Body of pancreas (tissue), 4 donors: Measurements from ENCODE around the gene USP6NL. TPM values are rescaled to one million over a fixed set of nuclear protein-coding genes. Genes with fewer than 3 reads are reported as not detected.

Source experiments
- ATAC-seq: fragments of 150-250 bp; one replicate; pipeline ENCODE4 v1.9.1; 2016
- DNase-seq, 4 donors: peaks; one replicate each; pipeline ENCODE4 v3.0.0-alpha.2; 2019
- H3K27ac ChIP-seq, 4 donors: fragments of 200-600 bp; sonication (generic); 1 replicate in 3 of 4; 2 replicates in 1 of 4; pipeline versions ENCODE4 v1.5.1 to v1.6.1; 2016 to 2019; ENCODE audit warnings: mild to moderate bottlenecking in 1 of 4, mixed read lengths in 1 of 4, moderate library complexity in 1 of 4
- H3K27me3 ChIP-seq, 2 donors: fragments of 200-600 bp; sonication (generic); one replicate each; pipeline ENCODE4 v1.6.0; 2016; ENCODE audit warnings: mild to moderate bottlenecking in 1 of 2
- H3K36me3 ChIP-seq, 2 donors: fragments of 200-600 bp; sonication (generic); replicated peaks in 1 of 2; 2 replicates each; pipeline ENCODE4 v1.5.1; 2016; ENCODE audit warnings: low read depth in 2 of 2; ENCODE audit not compliant: insufficient read depth in 1 of 2
- H3K4me1 ChIP-seq: fragments of 200-600 bp; sonication (generic); one replicate; pipeline ENCODE4 v1.6.0; 2016
- H3K4me3 ChIP-seq, 2 donors: fragments of 200-600 bp; sonication (generic); 1 replicate in 1 of 2; 2 replicates in 1 of 2; pipeline ENCODE4 v1.5.1; 2016 to 2019
- H3K9me3 ChIP-seq, 3 donors: fragments of 200-600 bp; sonication (generic); 1 replicate in 2 of 3; 2 replicates in 1 of 3; pipeline ENCODE4 v1.5.1; 2016
- POLR2A ChIP-seq, 3 donors: fragments of 450-650 bp; IDR thresholded peaks; one replicate each; pipeline ENCODE4 v1.6.1; 2016; ENCODE audit warnings: antibody characterized with exemption in 3 of 3, mild to moderate bottlenecking in 2 of 3
- WGBS, 2 donors: methylation state at CpG; one replicate each; pipeline ENCODE4 v1.1.5; 2017; 5-methylcytosine and 5-hydroxymethylcytosine counted together
- intact Hi-C: fragments of 100-400 bp; cut with DNase I; formaldehyde crosslinking; loops from one replicate; pipeline ENCODE4 v1.15.1; 2023
- total RNA-seq, 2 donors: library from RNA; depleted of rRNA; stranded (reverse); fragments of >200 nt; gene quantifications; one replicate each; pipeline ENCODE4 v1.1.0, GENCODE V29; 2016
- TF ChIP-seq, protein P1 (sequence below), 7 experiments: fragments of 450-650 bp in 4 of 7; fragments of 200-600 bp in 3 of 7; sonication (generic) in 3 of 7; IDR thresholded peaks; one replicate each; pipeline ENCODE4 v1.5.1; 2016 to 2019; ENCODE audit warnings: antibody characterized with exemption in 7 of 7

The USP6NL gene
- total RNA-seq, 2 donors from 2014 or later: 13.7 to 16.8 TPM

DNA sequence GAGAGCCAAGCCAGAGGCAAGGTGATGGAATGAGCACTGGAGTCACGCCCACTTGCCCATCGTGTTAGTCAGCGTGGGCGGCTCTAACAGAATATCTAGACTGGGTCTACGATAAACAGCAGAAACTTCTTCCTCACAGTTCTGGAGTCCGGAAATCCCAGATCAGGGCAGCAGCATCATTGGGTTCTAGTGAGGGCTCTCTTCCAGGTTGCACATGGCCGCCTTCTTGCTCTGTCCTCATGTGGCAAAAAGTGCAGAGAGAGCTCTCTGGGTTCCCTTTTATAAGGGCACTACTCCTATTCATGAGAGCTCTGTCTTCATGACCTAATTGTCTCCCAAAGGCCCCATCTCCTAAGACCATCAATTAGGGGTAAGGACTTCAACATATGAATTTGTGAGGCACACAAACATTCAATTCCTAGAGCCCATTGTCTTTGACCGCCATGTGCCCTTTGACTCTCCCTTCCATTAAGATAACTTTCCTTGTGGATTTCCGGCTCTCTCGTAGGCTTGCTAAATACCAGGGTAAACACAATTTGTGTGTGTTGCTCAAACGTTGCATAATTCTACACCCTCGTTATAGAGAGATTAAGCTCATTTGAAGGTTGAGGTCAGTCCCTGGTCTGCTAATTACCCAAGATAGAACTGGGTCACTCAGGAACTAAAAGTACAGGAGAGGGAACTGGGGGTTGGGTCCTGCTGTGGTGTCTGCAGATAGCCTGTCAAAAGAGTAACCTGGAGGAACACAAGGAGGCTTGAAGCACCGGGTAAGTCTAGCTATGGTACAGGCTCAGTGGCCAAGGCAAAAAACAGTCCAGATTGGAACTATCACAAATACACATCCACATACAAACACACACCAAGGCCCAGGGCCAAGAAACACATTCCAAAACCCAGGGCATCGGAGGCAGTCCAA is 28.7 kb upstream of the USP6NL start:
- no peak for TF ChIP-seq POLR2A (IDR thresholded peaks at IDR 0.05)
- TF ChIP-seq, protein P1, sequence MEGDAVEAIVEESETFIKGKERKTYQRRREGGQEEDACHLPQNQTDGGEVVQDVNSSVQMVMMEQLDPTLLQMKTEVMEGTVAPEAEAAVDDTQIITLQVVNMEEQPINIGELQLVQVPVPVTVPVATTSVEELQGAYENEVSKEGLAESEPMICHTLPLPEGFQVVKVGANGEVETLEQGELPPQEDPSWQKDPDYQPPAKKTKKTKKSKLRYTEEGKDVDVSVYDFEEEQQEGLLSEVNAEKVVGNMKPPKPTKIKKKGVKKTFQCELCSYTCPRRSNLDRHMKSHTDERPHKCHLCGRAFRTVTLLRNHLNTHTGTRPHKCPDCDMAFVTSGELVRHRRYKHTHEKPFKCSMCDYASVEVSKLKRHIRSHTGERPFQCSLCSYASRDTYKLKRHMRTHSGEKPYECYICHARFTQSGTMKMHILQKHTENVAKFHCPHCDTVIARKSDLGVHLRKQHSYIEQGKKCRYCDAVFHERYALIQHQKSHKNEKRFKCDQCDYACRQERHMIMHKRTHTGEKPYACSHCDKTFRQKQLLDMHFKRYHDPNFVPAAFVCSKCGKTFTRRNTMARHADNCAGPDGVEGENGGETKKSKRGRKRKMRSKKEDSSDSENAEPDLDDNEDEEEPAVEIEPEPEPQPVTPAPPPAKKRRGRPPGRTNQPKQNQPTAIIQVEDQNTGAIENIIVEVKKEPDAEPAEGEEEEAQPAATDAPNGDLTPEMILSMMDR (IDR thresholded peaks at IDR 0.05): no peak
- intact Hi-C loops: no loop called here
- 70 to 72% methylated on average over 14 of the region's 14 CpGs for WGBS, 2 donors
- H3K36me3 ChIP-seq: no peaks in the 10 kb centered on the region
- DNase-seq: no peak
- no peak overlapping the region for H3K4me3 ChIP-seq
- H3K27ac ChIP-seq: no peak overlapping the region
- no peaks in the 10 kb centered on the region for H3K9me3 ChIP-seq
- no peak for ATAC-seq
- no peaks in the 10 kb centered on the region for H3K4me1 ChIP-seq
- no peaks in the 10 kb centered on the region for H3K27me3 ChIP-seq

DNA sequence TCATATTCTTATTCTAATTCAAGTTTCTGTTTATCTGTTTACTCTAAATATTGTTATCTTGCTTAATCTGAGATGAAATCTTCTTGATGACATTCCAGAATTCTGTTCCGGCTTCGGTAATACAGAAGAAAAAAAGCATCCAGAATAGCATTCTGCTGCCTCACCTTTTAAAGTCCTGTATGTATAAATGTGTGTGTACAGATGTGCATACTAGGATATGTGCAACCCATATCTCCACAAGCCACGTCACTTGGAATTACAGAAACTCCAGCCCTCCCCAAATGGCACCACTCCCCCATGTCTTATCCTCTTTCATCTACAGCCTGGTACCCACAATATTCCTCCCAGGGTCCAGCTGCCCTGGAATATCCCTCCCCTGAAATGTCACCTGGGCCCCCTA is 27.9 kb upstream of the USP6NL start:
- no peaks in the 10 kb centered on the region for H3K4me1 ChIP-seq
- TF ChIP-seq, protein P1 (IDR thresholded peaks at IDR 0.05): no peak
- TF ChIP-seq POLR2A (IDR thresholded peaks at IDR 0.05): no peak
- H3K9me3 ChIP-seq: no peaks in the 10 kb centered on the region
- H3K4me3 ChIP-seq: no peak overlapping the region
- WGBS, 2 donors: 74 to 77% methylated on average over 3 of the region's 3 CpGs
- ATAC-seq (no peak), DNase-seq (no peak)
- intact Hi-C loops: no loop called here
- no peaks in the 10 kb centered on the region for H3K36me3 ChIP-seq
- no peak overlapping the region for H3K27ac ChIP-seq
- no peaks in the 10 kb centered on the region for H3K27me3 ChIP-seq

DNA sequence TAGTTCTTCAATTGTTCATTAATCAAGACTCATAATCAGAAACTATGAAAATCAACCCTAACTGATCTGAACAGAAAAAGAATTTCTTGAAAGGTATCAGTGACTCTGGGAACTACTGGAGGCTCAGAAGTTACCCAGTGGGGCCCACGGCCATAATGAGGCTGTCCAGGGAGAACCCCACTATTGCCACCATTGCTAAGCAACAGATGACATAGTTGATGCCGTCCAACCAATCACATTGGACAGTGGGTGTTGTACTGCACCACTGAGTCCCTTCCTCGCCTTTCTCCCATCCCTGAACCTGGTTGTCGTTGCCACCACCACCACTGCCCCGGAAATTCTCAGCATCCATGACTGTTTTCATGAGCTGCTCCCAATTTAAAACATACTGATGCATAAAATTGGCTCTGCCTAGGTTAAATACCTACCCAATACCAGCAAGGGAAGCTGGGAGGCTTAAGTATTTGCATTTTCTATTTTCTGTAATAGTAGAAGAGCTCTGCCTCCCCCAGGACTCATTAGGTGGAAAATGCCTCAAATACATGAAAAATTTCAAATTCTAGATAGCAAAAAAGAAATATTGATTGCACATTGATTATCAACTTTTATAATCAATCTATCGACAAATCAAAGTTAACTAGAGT is 26.7 kb upstream of the USP6NL start:
- no peak for ATAC-seq
- no peaks in the 10 kb centered on the region for H3K9me3 ChIP-seq
- H3K27ac ChIP-seq: no peak overlapping the region
- 85 to 89% methylated on average over 6 of the region's 6 CpGs for WGBS, 2 donors
- no peaks in the 10 kb centered on the region for H3K4me1 ChIP-seq
- DNase-seq: no peak
- H3K4me3 ChIP-seq: no peak overlapping the region
- no peaks in the 10 kb centered on the region for H3K36me3 ChIP-seq
- no peaks in the 10 kb centered on the region for H3K27me3 ChIP-seq
- no peak for TF ChIP-seq POLR2A (IDR thresholded peaks at IDR 0.05)
- TF ChIP-seq, protein P1 (IDR thresholded peaks at IDR 0.05): no peak
- intact Hi-C loops: no loop called here

DNA sequence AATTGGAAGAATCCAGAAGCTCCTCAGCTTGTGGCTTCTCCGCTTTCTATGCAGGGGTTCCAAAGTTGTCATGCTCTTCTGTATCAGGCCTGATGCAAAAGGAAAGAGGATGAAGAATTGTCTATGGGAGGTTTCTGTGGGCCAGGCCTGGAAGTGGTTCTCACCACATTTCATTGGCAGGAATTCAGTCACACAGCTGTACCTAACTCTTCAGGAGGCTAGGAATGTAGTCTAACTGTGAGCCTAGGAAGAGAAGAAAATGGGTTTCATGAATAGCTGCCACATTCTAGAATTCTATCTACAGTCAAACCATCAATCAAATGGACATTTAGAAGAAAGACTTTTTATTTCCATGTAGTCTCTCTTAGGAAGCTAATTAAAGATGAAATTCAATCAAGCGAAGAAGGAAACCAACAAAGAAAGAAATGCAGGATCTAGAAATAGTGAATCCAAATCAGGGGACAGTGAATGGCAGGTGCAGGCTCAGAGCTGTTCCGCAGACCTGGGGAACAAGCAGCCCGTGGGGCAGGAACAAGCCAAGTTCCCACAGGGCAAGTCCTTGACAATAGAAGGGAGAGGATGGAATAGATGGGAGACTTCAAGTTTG is 25.4 kb upstream of the USP6NL start:
- no peaks in the 10 kb centered on the region for H3K9me3 ChIP-seq
- no peaks in the 10 kb centered on the region for H3K36me3 ChIP-seq
- no peaks in the 10 kb centered on the region for H3K4me1 ChIP-seq
- no peak overlapping the region for H3K4me3 ChIP-seq
- intact Hi-C loops: no loop called here
- ATAC-seq (no peak), DNase-seq (no peak)
- H3K27me3 ChIP-seq: no peaks in the 10 kb centered on the region
- TF ChIP-seq POLR2A (IDR thresholded peaks at IDR 0.05): no peak
- TF ChIP-seq, protein P1 (IDR thresholded peaks at IDR 0.05): no peak
- 90 to 94% methylated on average over 4 of the region's 4 CpGs for WGBS, 2 donors
- H3K27ac ChIP-seq: no peak overlapping the region
